HCT116 (cell line): Measurements from ENCODE around the gene SYP. TPM values are rescaled to one million over a fixed set of nuclear protein-coding genes. Genes with fewer than 3 reads are reported as not detected.

Source experiments
- ATAC-seq: fragments of 200-7000 bp; cut with Tn5 transposase; 2 replicates; pipeline ENCODE4 v1.9.1; 2020; ENCODE audit warnings: mild to moderate bottlenecking, moderate library complexity
- BruUV-seq: library from RNA; stranded (reverse); fragments of 400-500 nt; replicated peaks from 2 replicates; lab custom pipeline; 2021; lab: Mats Ljungman, UMichigan
- CTCF ChIA-PET: fragments of 300-600 bp; sonication (Branson Sonifier 250); formaldehyde crosslinking; loops from one replicate; lab custom pipeline; 2021; ENCODE audit warnings: antibody characterized with exemption; lab: Charles Lee
- POLR2A ChIA-PET: fragments of 300-600, 350-600 bp; sonication (Branson Sonifier 250); formaldehyde crosslinking; loops from one replicate; lab custom pipeline; 2021; ENCODE audit warnings: antibody characterized with exemption; lab: Charles Lee
- RAD21 ChIA-PET, 2 experiments: fragments of 300-600 bp; sonication (Branson Sonifier 250); formaldehyde crosslinking; loops; one replicate each; lab custom pipeline; 2023; ENCODE audit warnings: low total read pairs in 2 of 2; ENCODE audit not compliant: uncharacterized antibody in 2 of 2, unreplicated experiment in 2 of 2, low non-redundant PET in 1 of 2; lab: Charles Lee
- DNase-seq: peaks from one replicate; pipeline ENCODE4 v3.0.0-alpha.2; 2010; ENCODE audit warnings: low read depth, low spot score
- H2AFZ ChIP-seq: fragments of 200-600 bp; shearing (Covaris generic), sonication (generic); 2 replicates; pipeline ENCODE4 v1.6.1; 2017; ENCODE audit warnings: low read depth, mixed run types, mixed read lengths, antibody characterized with exemption, low read length; ENCODE audit not compliant: poor library complexity, severe bottlenecking
- H3K27ac ChIP-seq: 2 replicates; pipeline ENCODE4 v1.5.1; 2012; ENCODE audit warnings: low read depth, low read length
- H3K27me3 ChIP-seq: fragments of 200-600 bp; sonication (generic); 2 replicates; pipeline ENCODE4 v1.6.1; 2016; ENCODE audit warnings: mixed run types, low read length, mixed read lengths; ENCODE audit not compliant: insufficient read depth
- H3K36me3 ChIP-seq, 2 experiments: fragments of 200-500 bp in 1 of 2; fragments of 200-600 bp in 1 of 2; sonication (Bioruptor generic) in 1 of 2; sonication (generic) in 1 of 2; 2 replicates each; pipeline versions ENCODE4 v1.5.1 to v1.6.1; 2014 to 2016; ENCODE audit warnings: low read length in 2 of 2, inconsistent platforms in 1 of 2, mixed read lengths in 1 of 2, mixed run types in 1 of 2; ENCODE audit not compliant: insufficient read depth in 2 of 2, control insufficient read depth in 1 of 2
- H3K4me1 ChIP-seq, 2 experiments: fragments of 200-600 bp in 1 of 2; sonication (generic) in 1 of 2; 2 replicates each; pipeline versions ENCODE4 v1.5.1 to v1.6.1; 2012 to 2017; ENCODE audit warnings: low read length in 2 of 2, inconsistent platforms in 1 of 2, mild to moderate bottlenecking in 1 of 2, mixed read lengths in 1 of 2, mixed run types in 1 of 2, moderate library complexity in 1 of 2; ENCODE audit not compliant: insufficient read depth in 2 of 2, control insufficient read depth in 1 of 2
- H3K4me2 ChIP-seq: fragments of 200-600 bp; sonication (generic); 2 replicates; pipeline ENCODE4 v1.6.1; 2017; ENCODE audit warnings: mixed run types, low read length, mixed read lengths
- H3K4me3 ChIP-seq, 2 experiments: fragments of 200-600 bp in 1 of 2; sonication (generic) in 1 of 2; replicated peaks in 1 of 2; 2 replicates each; pipeline ENCODE4 v1.5.1; 2011 to 2016; ENCODE audit warnings: low read length in 2 of 2, control low read depth in 1 of 2, low read depth in 1 of 2, mild to moderate bottlenecking in 1 of 2, mixed read lengths in 1 of 2, mixed run types in 1 of 2
- H3K79me2 ChIP-seq: fragments of 200-600 bp; sonication (generic); 2 replicates; pipeline ENCODE4 v1.6.1; 2017; ENCODE audit warnings: mild to moderate bottlenecking, mixed run types, low read length, moderate library complexity, mixed read lengths; ENCODE audit not compliant: insufficient read depth
- H3K9ac ChIP-seq: fragments of 200-600 bp; sonication (generic); 2 replicates; pipeline ENCODE4 v1.6.1; 2016; ENCODE audit warnings: low read length, mixed read lengths
- H3K9me2 ChIP-seq: fragments of 200-600 bp; sonication (generic), shearing (Covaris generic); 2 replicates; pipeline ENCODE4 v1.6.1; 2017; ENCODE audit warnings: mixed run types, mild to moderate bottlenecking, moderate library complexity; ENCODE audit not compliant: insufficient read depth
- H3K9me3 ChIP-seq, 2 experiments: fragments of 200-500 bp in 1 of 2; fragments of 200-600 bp in 1 of 2; sonication (Bioruptor generic) in 1 of 2; sonication (generic) in 1 of 2; 2 replicates each; pipeline ENCODE4 v1.6.1; 2014 to 2017; ENCODE audit warnings: low read length in 2 of 2, mixed read lengths in 2 of 2, inconsistent platforms in 1 of 2, low read depth in 1 of 2, mild to moderate bottlenecking in 1 of 2, mixed run types in 1 of 2, moderate library complexity in 1 of 2; ENCODE audit not compliant: control insufficient read depth in 1 of 2, insufficient read depth in 1 of 2
- H4K20me1 ChIP-seq: fragments of 200-600 bp; sonication (generic), shearing (Covaris generic); 2 replicates; pipeline ENCODE4 v1.6.1; 2017; ENCODE audit warnings: mixed run types, mild to moderate bottlenecking, moderate library complexity; ENCODE audit not compliant: insufficient read depth
- CBX3 ChIP-seq: IDR thresholded peaks from 2 replicates; pipeline ENCODE4 v1.6.1; 2012; ENCODE audit warnings: low read depth
- ELF1 ChIP-seq: IDR thresholded peaks from 2 replicates; pipeline ENCODE4 v1.6.1; 2012; ENCODE audit warnings: low read depth, borderline replicate concordance
- EZH2 ChIP-seq: fragments of 200-600 bp; sonication (generic); IDR thresholded peaks from 2 replicates; pipeline ENCODE4 v1.6.1; 2017; ENCODE audit warnings: antibody characterized with exemption, mixed run types
- EZH2phosphoT487 ChIP-seq: fragments of 200-600 bp; IDR thresholded peaks from 2 replicates; pipeline ENCODE4 v1.6.1; 2018; ENCODE audit warnings: antibody characterized with exemption, borderline replicate concordance
- POLR2A ChIP-seq: IDR thresholded peaks from 2 replicates; pipeline ENCODE4 v1.7.0; 2011; ENCODE audit warnings: borderline replicate concordance; ENCODE audit not compliant: insufficient read depth, insufficient read length; ENCODE audit errors: extremely low read depth
- POLR2AphosphoS5 ChIP-seq: IDR thresholded peaks from 2 replicates; pipeline ENCODE4 v1.6.1; 2011; ENCODE audit warnings: mild to moderate bottlenecking, low read depth, low read length, moderate library complexity
- RAD21 ChIP-seq: IDR thresholded peaks from 2 replicates; pipeline ENCODE4 v1.6.1; 2012; ENCODE audit warnings: low read depth, mild to moderate bottlenecking
- ZFX ChIP-seq: fragments of 450-650 bp; IDR thresholded peaks from 2 replicates; pipeline ENCODE4 v1.6.1; 2017
- intact Hi-C: fragments of 100-400 bp; cut with micrococcal nuclease; formaldehyde crosslinking; loops from 2 replicates; pipeline ENCODE4 v1.10.0; 2022
- total RNA-seq: library from RNA; stranded (reverse); gene quantifications from one replicate; pipeline ENCODE4 v1.2.1, GENCODE V29; 2021; ENCODE audit not compliant: unreplicated experiment
- TF ChIP-seq, protein P1 (sequence below), 3 experiments: fragments of 200-600 bp in 1 of 3; sonication (generic) in 1 of 3; IDR thresholded peaks in 2 of 3; conservative IDR thresholded peaks in 1 of 3; 2 replicates each; pipeline ENCODE4 v1.5.1; 2012 to 2017; ENCODE audit warnings: low read depth in 2 of 3, low read length in 2 of 3, antibody characterized with exemption in 1 of 3, borderline replicate concordance in 1 of 3, control low read depth in 1 of 3, mild to moderate bottlenecking in 1 of 3, mixed read lengths in 1 of 3, mixed run types in 1 of 3, moderate library complexity in 1 of 3; ENCODE audit not compliant: insufficient read depth in 1 of 3

SYP gene
- total RNA-seq, 1 experiment from 2014 or later = 1.2 TPM

DNA sequence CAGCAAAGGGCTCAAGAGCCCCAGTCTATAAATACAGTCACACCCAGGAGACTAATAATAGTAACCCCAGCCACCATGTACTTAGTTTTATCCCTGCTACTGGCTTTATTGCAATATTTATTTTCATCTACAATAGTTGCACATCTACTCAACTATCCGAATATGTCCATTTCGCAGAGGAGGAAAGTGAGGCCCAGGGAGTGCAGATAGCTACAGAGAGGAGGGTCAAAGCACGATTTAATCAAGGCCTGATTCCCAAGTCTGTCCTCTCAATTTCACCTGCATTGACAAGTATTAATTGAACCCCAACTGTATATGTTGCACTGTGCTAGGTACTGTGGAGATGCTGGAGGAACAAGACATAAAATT, 32.3 kb downstream of the SYP start (continued):
- TF ChIP-seq, protein P1, sequence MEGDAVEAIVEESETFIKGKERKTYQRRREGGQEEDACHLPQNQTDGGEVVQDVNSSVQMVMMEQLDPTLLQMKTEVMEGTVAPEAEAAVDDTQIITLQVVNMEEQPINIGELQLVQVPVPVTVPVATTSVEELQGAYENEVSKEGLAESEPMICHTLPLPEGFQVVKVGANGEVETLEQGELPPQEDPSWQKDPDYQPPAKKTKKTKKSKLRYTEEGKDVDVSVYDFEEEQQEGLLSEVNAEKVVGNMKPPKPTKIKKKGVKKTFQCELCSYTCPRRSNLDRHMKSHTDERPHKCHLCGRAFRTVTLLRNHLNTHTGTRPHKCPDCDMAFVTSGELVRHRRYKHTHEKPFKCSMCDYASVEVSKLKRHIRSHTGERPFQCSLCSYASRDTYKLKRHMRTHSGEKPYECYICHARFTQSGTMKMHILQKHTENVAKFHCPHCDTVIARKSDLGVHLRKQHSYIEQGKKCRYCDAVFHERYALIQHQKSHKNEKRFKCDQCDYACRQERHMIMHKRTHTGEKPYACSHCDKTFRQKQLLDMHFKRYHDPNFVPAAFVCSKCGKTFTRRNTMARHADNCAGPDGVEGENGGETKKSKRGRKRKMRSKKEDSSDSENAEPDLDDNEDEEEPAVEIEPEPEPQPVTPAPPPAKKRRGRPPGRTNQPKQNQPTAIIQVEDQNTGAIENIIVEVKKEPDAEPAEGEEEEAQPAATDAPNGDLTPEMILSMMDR (IDR thresholded peaks at IDR 0.05 in 2 of 3, conservative IDR thresholded peaks at IDR 0.05 in 1 of 3; ENCODE audit: borderline replicate concordance in 1 of 3, insufficient read depth in 1 of 3, low read depth in 2 of 3, low read length in 2 of 3) = no peak
- TF ChIP-seq RAD21 (no peak), CBX3 (no peak), ELF1 (no peak), EZH2phosphoT487 (no peak), EZH2 (no peak)
- TF ChIP-seq, all 23 proteins: peak for 0

DNA sequence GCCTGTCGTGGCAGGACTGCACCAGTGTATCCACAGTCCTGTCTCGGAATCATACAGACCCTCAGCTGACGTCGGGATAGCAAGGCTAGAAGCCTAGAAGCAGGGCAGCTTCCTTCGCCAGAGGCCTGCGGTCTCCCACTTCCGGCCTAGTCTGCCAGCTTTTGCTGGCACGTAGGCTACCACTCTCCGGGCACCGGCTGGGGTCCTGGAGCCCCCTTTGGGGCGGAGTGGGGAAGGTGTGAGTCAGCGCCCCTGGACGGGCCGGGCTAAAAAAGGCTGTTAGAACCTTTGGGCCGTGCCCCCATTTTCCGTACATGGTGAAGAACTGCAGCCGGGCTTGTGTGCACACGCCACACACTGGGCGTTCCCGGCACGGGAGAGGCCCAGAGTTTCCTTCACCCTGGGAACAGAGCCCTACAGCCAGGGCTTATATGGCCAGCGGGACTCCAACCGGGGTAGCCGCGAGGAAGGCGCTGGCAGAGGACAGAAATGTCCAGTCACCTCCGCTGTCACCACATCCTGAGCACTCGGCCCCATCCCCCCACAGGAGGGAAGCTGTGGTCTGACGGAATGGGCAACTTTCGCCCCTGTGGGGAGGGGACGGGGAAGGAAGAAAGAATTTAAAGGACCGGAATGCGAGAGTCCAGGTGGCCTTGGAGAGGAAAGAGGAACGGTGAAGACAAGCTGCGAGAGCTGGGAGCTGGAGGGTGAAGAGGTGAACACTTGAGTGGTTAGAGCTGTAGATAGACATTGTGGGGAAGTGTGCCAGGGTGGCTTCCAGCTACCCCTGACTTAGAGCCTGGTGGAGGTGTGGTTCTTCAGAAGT, 32.9 kb downstream of the SYP start:
- Histone ChIP-seq H3K27ac (peak overlapping the region; percentile 95), H3K36me3 (no peaks in the 10 kb centered on the region), H3K4me3 (peak overlapping the region; percentile 47 to 60), H3K9me2 (no peaks in the 10 kb centered on the region), H3K9me3 (no peaks in the 10 kb centered on the region), H2AFZ (no peak overlapping the region), H3K4me1 (peaks cover 11 to 51% of the 10 kb centered on the region in 2 experiments), H3K9ac (peak overlapping the region; percentile 71), H3K4me2 (peak overlapping the region; percentile 89), H4K20me1 (no peaks in the 10 kb centered on the region), H3K27me3 (no peaks in the 10 kb centered on the region), H3K79me2 (peaks cover 4% of the 10 kb centered on the region; the same call in 1 of the 2 replicates)
- TF ChIP-seq ZFX (peak; percentile 28; the same call in 1 of the 2 replicates), POLR2AphosphoS5 (peak; percentile 35; the same call in 1 of the 2 replicates), POLR2A (peak; percentile 19), EZH2phosphoT487 (no peak)
- BruUV-seq = TSS peak; percentile 38
- RAD21 ChIA-PET = interaction anchor here in 1 of 2 experiments (1.0 kb wide), 1 partner anchor 481 kb away, joined by 4 read pairs; no protein-coding TSS in a partner anchor
- intact Hi-C loops = loop anchor here (5.0 to 10.0 kb wide), 2 partner anchors 45 to 122 kb away; partner anchors contain the start of genes GPKOW and TFE3
- POLR2A ChIA-PET = interaction anchor here (1.1 to 3.0 kb wide), 6 partner anchors 9 to 23 kb away, joined by 3 to 21 read pairs (median 8); no protein-coding TSS in a partner anchor
- CTCF ChIA-PET = interaction anchor here (0.9 to 2.6 kb wide), 6 partner anchors 11 to 26 kb away, joined by 3 to 20 read pairs (median 6); no protein-coding TSS in a partner anchor
- ATAC-seq (peak; percentile 33), DNase-seq (no peak)
